Thyroid gland (tissue), 4 donors: ENCODE measurements around the gene MUC3A. TPM values are rescaled to one million over a fixed set of nuclear protein-coding genes. Genes with fewer than 3 reads are reported as not detected.
A peak's percentile ranks its signal among the peaks of the same experiment; 100 is the strongest.
"Not testable (repeated sequence)": the region's sequence is repeated elsewhere in the genome, so short reads cannot be mapped to it uniquely, and the experiment has no call there.

Experiments used
- DNase-seq, 2 donors: peaks; one replicate each; pipeline ENCODE4 v3.0.0-alpha.2; 2019
- H3K27ac ChIP-seq, 3 donors: fragments of 200-600 bp; sonication (generic); 1 replicate in 2 of 3; 2 replicates in 1 of 3; pipeline ENCODE4 v1.5.1; 2016 to 2019; ENCODE audit warnings: mild to moderate bottlenecking in 1 of 3, moderate library complexity in 1 of 3
- H3K27me3 ChIP-seq: fragments of 200-600 bp; sonication (generic); one replicate; pipeline ENCODE4 v1.5.1; 2019
- H3K36me3 ChIP-seq, 2 donors: fragments of 200-600 bp; sonication (generic); one replicate each; pipeline ENCODE4 v1.5.1; 2016 to 2019
- H3K4me1 ChIP-seq, 2 donors: fragments of 200-600 bp; sonication (generic); one replicate each; pipeline ENCODE4 v1.5.1; 2017 to 2019
- H3K4me3 ChIP-seq, 3 donors: fragments of 200-600 bp; sonication (generic); replicated peaks in 1 of 3; 1 replicate in 2 of 3; 2 replicates in 1 of 3; pipeline ENCODE4 v1.5.1; 2016; ENCODE audit warnings: mild to moderate bottlenecking in 1 of 3
- H3K9me3 ChIP-seq: fragments of 200-600 bp; sonication (generic); one replicate; pipeline ENCODE4 v1.5.1; 2017
- CTCF ChIP-seq, 6 experiments: fragments of 200-600 bp in 3 of 6; fragments of 450-650 bp in 3 of 6; sonication (generic) in 3 of 6; IDR thresholded peaks; one replicate each; pipeline ENCODE4 v1.5.1; 2016 to 2019; ENCODE audit warnings: antibody characterized with exemption in 6 of 6, mild to moderate bottlenecking in 2 of 6, inconsistent platforms in 1 of 6, moderate library complexity in 1 of 6
- POLR2A ChIP-seq, 2 donors: fragments of 450-650 bp; IDR thresholded peaks; one replicate each; pipeline ENCODE4 v1.6.1; 2017; ENCODE audit warnings: antibody characterized with exemption in 2 of 2, mild to moderate bottlenecking in 2 of 2, moderate library complexity in 1 of 2
- WGBS, 2 donors: methylation state at CpG; one replicate each; pipeline ENCODE4 v1.1.5; 2017; 5-methylcytosine and 5-hydroxymethylcytosine counted together
- intact Hi-C: fragments of 100-400 bp; cut with DNase I; formaldehyde crosslinking; loops from one replicate; pipeline ENCODE4 v1.15.1; 2023
- total RNA-seq, 4 donors: library from RNA; depleted of rRNA; stranded (reverse); fragments of >200 nt; gene quantifications; one replicate each; pipeline ENCODE4 v1.2.3, GENCODE V29; 2016

The MUC3A gene
- total RNA-seq, result under 1 TPM; under 0.01 to 0.29 (median 0.22) TPM

DNA sequence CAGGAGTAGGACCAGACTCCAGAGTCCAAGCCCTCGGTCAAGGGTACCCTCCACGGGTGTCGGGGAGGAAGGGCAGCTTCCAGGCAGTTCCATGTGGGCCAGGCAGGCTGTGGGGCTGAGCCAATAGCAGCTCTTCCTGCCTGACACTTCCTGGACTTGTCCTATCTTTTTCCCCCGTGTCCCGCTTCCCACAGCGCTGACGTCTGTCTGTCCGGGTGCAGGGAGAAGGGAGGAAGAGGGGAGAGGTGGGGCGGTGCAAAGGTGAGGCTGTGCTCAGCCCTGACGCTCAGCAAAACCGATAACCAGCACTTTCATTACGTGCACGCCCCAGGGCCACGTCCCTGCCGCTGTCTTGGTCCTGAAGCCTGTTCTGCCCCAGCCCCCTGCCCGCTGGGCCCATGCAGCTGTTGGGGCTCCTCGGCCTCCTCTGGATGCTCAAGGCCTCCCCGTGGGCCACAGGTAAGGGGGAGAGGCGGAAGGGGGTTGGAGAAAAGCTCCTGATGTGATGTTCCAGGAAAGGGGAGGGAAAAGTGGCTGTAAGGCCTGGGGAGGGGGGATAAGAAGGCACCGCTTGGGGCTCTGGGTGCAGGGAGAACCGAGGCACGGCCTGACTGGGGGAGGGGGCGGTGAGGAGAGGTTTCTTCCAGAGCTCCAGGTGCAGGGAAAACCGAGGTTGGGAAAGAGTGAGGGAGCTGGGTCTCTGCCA, at the start of gene MUC3A:
MUC3A (plus strand) TSS at position 308 of the 706 bp plus-strand sequence; CDS start at position 399, 91 bp downstream.
- no peak for DNase-seq
- Histone ChIP-seq H3K27me3 (no peaks in the 10 kb centered on the region), H3K4me1 (no peaks in the 10 kb centered on the region), H3K9me3 (no peaks in the 10 kb centered on the region), H3K27ac (no peak within 1 kb of the TSS), H3K36me3 (no peaks in the 10 kb centered on the region), H3K4me3 (no peak within 1 kb of the TSS)
- 19 to 26% methylated on average over 20 to 24 of the region's 24 CpGs for WGBS, 2 donors
- intact Hi-C loops, result no loop called here
- TF ChIP-seq POLR2A (IDR thresholded peaks at IDR 0.05), result no peak
- TF ChIP-seq CTCF (IDR thresholded peaks at IDR 0.05), result no peak

GRCh38 chr7:100900978-100901377, 48.4 kb upstream of the MUC3A start:
- no peaks in the 10 kb centered on the region for H3K36me3 ChIP-seq
- H3K4me3 ChIP-seq, result no peak overlapping the region
- peaks cover 9% of the 10 kb centered on the region for H3K27me3 ChIP-seq
- TF ChIP-seq POLR2A (IDR thresholded peaks at IDR 0.05) (no peak), CTCF (IDR thresholded peaks at IDR 0.05) (no peak)
- DNase-seq, result peak; percentile 78 to 82
- no peaks in the 10 kb centered on the region for H3K9me3 ChIP-seq
- H3K27ac ChIP-seq, result no peak overlapping the region
- 47 to 74% methylated on average over 2 of the region's 2 CpGs for WGBS, 2 donors
- intact Hi-C loops, result no loop called here
- H3K4me1 ChIP-seq, result peaks cover 7 to 13% of the 10 kb centered on the region in 2 donors

DNA sequence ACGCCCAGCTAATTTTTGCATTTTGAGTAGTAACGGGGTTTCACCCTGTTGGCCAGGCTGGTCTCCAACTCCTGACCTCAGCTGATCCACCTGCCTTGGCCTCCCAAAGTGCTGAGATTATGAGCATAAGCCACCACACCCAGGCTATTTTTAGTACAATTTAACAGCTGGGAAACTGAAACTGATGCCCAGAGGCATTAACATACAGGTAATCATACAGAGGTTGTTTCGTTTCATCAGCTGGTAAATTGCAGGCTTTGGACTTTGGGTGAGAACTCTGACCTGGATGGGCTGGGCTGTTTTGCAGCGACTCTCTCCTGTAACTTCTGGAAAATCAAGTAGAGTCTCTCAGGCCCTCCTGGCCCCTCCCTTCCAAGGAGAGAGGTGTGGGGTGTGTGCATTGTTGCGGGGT, 47.4 kb upstream of the MUC3A start:
- WGBS, 2 donors, result 68 to 89% methylated on average over 5 of the region's 5 CpGs
- Histone ChIP-seq H3K27me3 (peaks cover 4% of the 10 kb centered on the region), H3K27ac (no peak overlapping the region), H3K4me1 (peaks cover 0 to 5% of the 10 kb centered on the region in 2 donors), H3K9me3 (no peaks in the 10 kb centered on the region), H3K36me3 (no peaks in the 10 kb centered on the region), H3K4me3 (no peak overlapping the region)
- intact Hi-C loops, result no loop called here
- TF ChIP-seq CTCF (IDR thresholded peaks at IDR 0.05), result no peak
- TF ChIP-seq POLR2A (IDR thresholded peaks at IDR 0.05), result no peak
- no peak for DNase-seq

DNA sequence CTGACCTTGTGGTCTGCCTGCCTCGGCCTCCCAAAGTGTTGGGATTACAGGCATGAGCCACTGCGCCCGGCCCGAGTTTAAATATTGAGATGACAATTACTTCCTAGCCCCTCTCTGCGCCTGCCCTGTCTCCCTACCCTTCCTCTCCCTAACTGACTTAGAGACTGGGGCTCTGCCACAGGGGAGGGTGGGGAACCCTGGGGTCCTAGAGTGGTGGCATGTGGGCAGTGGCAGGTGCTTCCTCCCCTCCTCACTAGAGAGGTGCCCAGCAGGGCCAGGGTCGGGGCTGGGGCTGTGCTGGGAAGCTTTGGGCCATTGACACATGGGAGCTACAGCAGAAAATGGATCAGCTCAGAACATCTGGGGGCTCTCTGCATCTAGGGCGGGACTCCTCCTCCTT, 46.7 kb upstream of the MUC3A start:
- Histone ChIP-seq H3K36me3 (no peaks in the 10 kb centered on the region), H3K27me3 (peaks cover 4% of the 10 kb centered on the region), H3K4me3 (no peak overlapping the region), H3K4me1 (no peaks in the 10 kb centered on the region), H3K27ac (no peak overlapping the region), H3K9me3 (no peaks in the 10 kb centered on the region)
- intact Hi-C loops, result no loop called here
- TF ChIP-seq CTCF (IDR thresholded peaks at IDR 0.05), result no peak
- no peak for TF ChIP-seq POLR2A (IDR thresholded peaks at IDR 0.05)
- DNase-seq, result no peak
- WGBS, 2 donors, result 85 to 88% methylated on average over 7 of the region's 7 CpGs

DNA sequence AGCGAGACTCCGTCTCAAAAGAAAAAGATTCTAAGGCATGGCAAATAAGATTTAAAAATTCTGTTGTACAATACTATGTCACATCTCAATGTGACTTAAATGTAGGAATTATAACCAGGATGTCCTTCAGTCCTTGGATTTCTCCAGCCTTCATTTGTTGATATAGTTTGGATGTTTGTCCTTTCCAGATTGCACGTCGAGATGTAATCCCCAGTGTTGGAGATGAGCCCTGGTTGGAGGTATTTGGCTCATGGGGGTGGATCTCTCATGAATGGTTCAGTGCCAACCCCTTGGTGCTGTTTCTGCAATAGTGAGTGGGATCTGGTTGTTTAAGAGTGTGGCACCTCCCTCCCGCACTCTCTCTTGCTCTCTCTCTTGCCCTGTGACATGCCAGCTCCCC, 40.8 kb upstream of the MUC3A start:
- Histone ChIP-seq H3K4me1 (no peaks in the 10 kb centered on the region), H3K4me3 (no peak overlapping the region), H3K27ac (no peak overlapping the region), H3K36me3 (no peaks in the 10 kb centered on the region), H3K27me3 (no peaks in the 10 kb centered on the region), H3K9me3 (no peaks in the 10 kb centered on the region)
- WGBS, 2 donors, result 94 to 95% methylated on average over 5 of the region's 5 CpGs
- DNase-seq, result no peak
- intact Hi-C loops, result no loop called here
- TF ChIP-seq POLR2A (IDR thresholded peaks at IDR 0.05) (no peak), CTCF (IDR thresholded peaks at IDR 0.05) (no peak)

GRCh38 chr7:100910443-100910842, 38.9 kb upstream of the MUC3A start:
- intact Hi-C loops, result not testable (repeated sequence)

More at GRCh38 chr7:100910443-100910842, 38.9 kb upstream of the MUC3A start:
- not testable (repeated sequence) for H3K27me3 ChIP-seq, H3K27ac ChIP-seq, H3K36me3 ChIP-seq, DNase-seq, H3K4me1 ChIP-seq, H3K9me3 ChIP-seq, H3K4me3 ChIP-seq
- WGBS, 2 donors, result 82 to 84% methylated on average over 7 of the region's 7 CpGs
